Activated CD4-positive, alpha-beta T cell treated with anti-CD3 and anti-CD28 coated beads, Interleukin-2, amount 50 U/mL, for 16 hours (primary cell): ENCODE measurements around the gene PRR35.

Experiments
- DNase-seq: peaks from one replicate; pipeline ENCODE4 v3.0.0-alpha.2; 2020

Gene PRR35

DNA sequence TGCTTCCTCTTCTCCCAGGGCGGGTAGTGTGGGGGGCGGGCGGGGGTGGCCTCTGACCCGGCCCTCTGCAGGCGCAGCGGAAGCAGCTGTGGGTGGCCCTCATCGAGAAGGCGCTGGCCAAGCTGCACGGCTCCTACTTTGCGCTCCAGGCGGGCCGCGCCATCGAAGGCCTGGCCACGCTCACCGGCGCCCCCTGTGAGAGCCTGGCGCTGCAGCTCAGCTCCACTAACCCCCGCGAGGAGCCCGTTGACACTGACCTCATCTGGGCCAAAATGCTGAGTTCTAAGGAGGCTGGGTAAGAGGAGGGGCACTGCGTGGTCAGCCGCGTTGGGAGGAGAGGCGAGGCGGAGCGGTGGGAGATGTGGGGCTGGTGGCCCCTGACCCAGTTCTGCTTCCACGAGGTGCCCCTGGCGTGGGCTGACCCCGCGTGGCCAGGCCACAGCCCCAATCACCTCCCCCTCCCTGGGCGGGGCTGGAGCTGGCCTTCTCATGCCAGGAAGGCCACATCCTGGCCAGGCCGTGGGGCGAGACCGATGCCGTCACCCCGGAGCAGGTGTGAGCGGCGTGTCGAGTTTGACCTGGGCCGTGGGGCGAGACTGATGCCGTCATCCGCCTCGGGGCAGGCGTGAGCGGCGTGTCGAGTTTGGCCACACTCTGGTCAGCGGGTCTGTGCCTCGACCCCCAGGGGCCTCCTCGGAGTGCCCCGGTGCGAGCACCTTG lies 10.5 kb upstream of the PRR35 start:
- no peak for DNase-seq

DNA sequence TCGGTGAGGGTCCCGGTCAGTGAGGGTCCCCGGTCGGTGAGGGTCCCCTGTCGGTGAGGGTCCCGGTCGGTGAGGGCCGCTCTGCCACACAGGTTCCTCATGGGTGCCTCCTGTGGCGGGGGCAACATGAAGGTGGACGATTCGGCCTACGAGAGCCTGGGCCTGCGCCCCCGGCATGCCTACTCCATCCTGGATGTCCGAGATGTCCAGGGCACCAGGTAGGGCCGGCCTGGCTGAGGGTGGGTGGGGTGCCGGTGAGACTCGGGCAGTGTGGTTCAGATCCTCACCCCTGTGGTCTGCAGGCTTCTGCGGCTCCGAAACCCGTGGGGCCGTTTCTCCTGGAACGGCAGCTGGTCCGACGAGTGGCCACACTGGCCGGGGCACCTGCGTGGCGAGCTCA lies 9.0 kb upstream of the PRR35 start:
- no peak for DNase-seq

DNA sequence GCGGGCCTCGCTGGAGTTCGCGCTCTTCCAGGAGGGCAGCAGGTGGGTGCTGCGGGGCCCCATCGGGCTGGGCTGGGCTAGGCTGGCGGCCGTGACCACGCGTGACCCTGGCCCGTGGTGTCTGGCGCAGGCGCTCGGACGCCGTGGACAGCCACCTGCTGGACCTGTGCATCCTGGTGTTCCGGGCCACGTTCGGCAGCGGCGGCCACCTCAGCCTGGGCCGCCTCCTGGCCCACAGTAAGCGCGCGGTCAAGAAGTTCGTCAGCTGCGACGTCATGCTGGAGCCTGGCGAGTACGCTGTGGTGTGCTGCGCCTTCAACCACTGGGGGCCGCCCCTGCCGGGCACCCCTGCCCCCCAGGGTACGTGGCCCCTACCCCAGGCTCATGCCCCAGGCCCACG lies 8.0 kb upstream of the PRR35 start:
- no peak for DNase-seq

GRCh38 chr16:553601-554296 lies 6.4 kb upstream of the PRR35 start:
- DNase-seq: no peak

GRCh38 chr16:554297-554621 lies 5.9 kb upstream of the PRR35 start:
- DNase-seq: no peak

GRCh38 chr16:554640-555365 lies 5.4 kb upstream of the PRR35 start:
- no peak for DNase-seq

DNA sequence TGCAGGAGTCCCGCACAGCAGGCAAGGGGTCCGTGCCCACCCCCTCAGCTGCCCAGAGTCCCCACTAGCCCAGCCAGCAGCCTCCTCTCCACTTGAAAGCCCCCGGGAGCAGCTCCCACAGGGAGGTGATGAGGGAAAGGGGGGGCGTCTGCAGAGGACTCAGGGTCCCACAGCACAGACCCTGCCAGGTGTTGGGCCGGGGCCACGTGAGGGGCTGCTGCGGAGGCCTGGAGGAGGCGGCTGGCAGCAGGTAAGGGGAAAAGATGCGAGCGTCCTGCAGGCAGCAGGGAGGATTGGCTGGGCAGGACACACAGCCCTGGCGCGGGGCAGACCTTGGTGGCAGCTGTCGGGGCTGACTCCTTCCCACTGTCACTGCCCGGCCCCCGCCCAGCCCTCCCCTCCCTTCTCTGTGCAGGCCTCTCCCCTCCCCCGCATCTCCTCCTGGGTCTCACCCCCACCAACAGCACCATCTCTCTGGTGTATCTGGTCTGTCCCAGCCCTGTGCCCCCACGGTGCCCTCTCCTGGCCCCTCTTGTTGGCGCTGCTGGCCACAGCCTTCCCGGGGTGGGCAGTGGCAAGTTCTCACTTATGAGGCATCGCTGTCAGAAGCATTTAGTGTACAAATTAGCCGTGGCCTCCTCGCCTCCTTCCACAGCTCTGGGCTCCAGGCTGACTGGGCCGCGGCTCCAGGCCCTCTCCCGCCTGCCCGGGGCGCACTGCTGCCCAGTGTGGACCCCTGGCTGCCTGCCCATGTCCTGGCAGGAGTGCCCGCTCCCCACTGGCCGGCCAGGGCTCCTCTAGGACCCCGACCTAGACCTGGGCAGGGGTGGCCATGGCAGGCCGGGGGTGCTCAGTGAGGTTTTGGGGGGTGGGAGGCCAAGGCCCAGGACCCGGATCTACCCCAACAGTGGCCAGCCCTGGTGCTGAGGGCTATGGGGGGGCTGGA lies 4.4 kb upstream of the PRR35 start:
- DNase-seq: no peak

GRCh38 chr16:556474-557173 lies 3.6 kb upstream of the PRR35 start:
- no peak for DNase-seq

DNA sequence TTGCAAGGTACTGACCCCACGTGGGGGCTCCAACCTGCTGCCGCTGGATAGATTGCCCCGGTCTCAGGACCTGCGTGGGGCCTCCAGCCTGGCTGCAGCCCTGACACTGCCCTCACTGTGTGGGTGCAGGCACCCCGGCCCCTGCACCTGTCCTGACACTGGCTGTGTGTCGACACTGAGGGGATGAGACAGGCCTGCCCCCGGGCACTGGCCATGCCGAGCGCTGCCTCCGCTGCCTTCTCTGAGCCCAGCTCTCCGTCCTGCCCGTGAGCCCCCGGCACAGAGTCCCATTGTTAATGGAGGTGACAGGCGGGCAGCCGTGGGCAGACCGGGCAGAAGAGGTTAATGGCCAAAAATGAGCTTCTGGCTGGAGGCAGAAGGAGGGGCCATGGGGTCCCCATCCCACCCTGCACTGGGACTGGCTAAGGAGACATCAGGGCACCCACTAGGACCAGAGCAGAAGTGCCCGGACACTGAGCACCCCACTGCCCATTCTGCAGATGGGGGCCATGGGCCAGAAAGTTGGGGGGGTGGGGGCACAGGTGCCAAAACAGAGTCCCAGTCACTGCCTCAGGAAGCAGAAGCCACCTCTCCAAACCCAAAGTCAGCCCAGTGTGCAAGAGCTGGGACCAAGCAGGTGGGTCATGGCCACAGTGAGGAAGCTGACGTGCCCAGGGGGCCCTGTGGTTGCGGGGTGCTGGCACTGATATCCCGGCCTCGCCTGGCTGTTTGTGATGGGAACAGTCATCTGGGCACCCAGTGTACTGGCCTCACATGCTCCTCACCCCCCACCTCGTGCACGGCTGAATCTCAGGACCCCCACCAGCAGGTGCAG lies 2.5 kb upstream of the PRR35 start:
- no peak for DNase-seq

GRCh38 chr16:558298-559020 lies 1.7 kb upstream of the PRR35 start:
- DNase-seq: no peak

- no peak for DNase-seq
Observed at GRCh38 chr16:559021-559380, 1.2 kb upstream of the PRR35 start.

GRCh38 chr16:559411-560203 lies 587 bp upstream of the PRR35 start:
- DNase-seq: no peak

DNA sequence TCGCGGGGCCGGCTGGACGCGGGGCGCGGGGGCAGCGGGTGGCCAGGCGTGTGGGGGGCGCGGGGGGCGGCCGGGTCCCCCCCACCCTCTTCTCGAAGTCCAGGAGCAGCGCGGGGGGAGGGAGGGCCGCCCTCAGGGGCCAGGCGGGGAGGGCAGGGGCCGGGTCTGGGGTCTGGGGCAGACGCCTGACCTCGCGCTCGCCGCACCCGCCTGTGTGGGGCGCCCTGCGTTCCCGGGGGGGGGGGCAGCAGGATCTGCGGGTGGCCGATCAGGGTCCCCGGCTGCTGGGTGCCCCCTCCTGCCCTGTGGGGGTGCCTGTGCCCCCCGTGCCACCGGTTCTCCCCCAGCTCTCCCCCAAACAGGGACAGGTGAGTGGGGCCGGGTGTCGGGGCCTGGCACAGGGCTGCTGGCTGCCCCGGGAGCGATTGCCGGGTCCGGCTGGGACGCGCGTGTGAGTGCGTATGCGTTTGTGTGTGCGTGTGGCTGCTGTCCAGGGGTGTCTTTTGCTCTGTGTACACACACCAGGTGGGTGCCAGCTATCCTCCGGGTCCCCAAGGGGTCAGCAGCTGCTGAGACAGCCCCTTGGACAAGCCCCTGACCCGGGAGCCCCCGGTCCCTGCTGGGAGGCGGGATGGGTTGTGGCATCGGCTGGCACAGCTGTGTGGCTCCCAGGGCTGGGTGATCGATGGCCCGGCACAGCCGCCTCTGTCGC lies 663 bp downstream of the PRR35 start:
- no peak for DNase-seq

- no peak for DNase-seq
Observed at GRCh38 chr16:561413-561794, 1.2 kb downstream of the PRR35 start.

GRCh38 chr16:561957-562938 lies 2.1 kb downstream of the PRR35 start:
- DNase-seq: no peak

GRCh38 chr16:563072-563644 lies 3.0 kb downstream of the PRR35 start:
- no peak for DNase-seq

DNA sequence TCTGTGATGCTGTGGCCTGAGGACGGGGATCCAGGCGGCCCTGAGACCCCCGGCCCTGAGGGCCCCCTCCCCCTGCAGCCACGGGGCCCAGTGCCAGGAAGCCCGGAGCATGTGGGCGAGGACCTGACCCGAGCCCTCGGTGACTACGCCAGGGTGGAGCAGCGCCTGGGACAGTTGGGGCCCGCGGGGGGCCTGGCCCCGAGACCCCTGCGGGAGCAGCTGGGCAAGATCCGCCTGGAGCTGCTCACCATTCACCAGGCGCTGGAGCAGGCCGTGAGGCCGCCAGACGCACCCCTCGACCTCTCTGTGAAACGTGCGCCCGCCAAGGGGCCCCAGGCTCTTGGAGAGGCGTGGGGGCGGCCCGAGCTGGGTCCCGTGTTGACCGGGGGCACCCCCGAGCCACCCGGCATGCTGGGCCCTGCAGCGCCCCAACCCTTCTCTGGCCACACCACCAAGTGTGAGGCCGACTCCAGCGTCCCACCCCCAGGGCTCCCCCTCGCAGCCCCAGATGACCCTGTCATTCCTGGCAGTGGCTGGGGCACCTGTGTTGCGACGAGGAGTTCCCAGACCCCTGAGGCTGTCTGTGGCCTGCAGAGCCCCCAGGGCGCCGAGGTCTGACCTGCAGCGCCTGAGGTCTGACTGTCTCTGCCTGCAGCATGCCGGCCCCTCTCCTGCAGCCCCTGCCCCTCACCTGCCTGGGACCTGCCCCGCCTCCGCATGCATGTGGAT lies 4.7 kb downstream of the PRR35 start:
- DNase-seq: no peak
